Hepatocyte (in vitro differentiated cells): ENCODE data around the gene HACD2.

ENCODE experiments used
- CTCF ChIP-seq: fragments of 200-600 bp; sonication (generic); IDR thresholded peaks from 2 replicates; pipeline ENCODE4 v1.5.1; 2016; ENCODE audit warnings: antibody characterized with exemption, mild to moderate bottlenecking; ENCODE audit not compliant: poor library complexity
- EZH2 ChIP-seq: fragments of 200-600 bp; sonication (generic); IDR thresholded peaks from 2 replicates; pipeline ENCODE4 v1.6.1; 2016; ENCODE audit warnings: antibody characterized with exemption, mild to moderate bottlenecking, borderline replicate concordance
- EZH2phosphoT487 ChIP-seq: fragments of 200-600 bp; sonication (generic); IDR thresholded peaks from one replicate; pipeline ENCODE4 v1.6.1; 2018; ENCODE audit warnings: antibody characterized with exemption, mild to moderate bottlenecking, low read depth, moderate library complexity; ENCODE audit not compliant: unreplicated experiment, severe bottlenecking

GRCh38 chr3:123628996-123629746 is 44.3 kb upstream of the HACD2 start:
- no peak for TF ChIP-seq CTCF
- TF ChIP-seq EZH2phosphoT487, result no peak
- TF ChIP-seq EZH2, result no peak
